Thyroid gland (tissue), 4 donors: ENCODE data around the gene ITPR2. TPM values are rescaled to one million over a fixed set of nuclear protein-coding genes. Genes with fewer than 3 reads are reported as not detected.

Source experiments
- DNase-seq, 2 donors: peaks; one replicate each; pipeline ENCODE4 v3.0.0-alpha.2; 2019
- H3K27ac ChIP-seq, 3 donors: fragments of 200-600 bp; sonication (generic); 1 replicate in 2 of 3; 2 replicates in 1 of 3; pipeline ENCODE4 v1.5.1; 2016 to 2019; ENCODE audit warnings: mild to moderate bottlenecking in 1 of 3, moderate library complexity in 1 of 3
- H3K27me3 ChIP-seq: fragments of 200-600 bp; sonication (generic); one replicate; pipeline ENCODE4 v1.5.1; 2019
- H3K36me3 ChIP-seq, 2 donors: fragments of 200-600 bp; sonication (generic); one replicate each; pipeline ENCODE4 v1.5.1; 2016 to 2019
- H3K4me1 ChIP-seq, 2 donors: fragments of 200-600 bp; sonication (generic); one replicate each; pipeline ENCODE4 v1.5.1; 2017 to 2019
- H3K4me3 ChIP-seq, 3 donors: fragments of 200-600 bp; sonication (generic); replicated peaks in 1 of 3; 1 replicate in 2 of 3; 2 replicates in 1 of 3; pipeline ENCODE4 v1.5.1; 2016; ENCODE audit warnings: mild to moderate bottlenecking in 1 of 3
- H3K9me3 ChIP-seq: fragments of 200-600 bp; sonication (generic); one replicate; pipeline ENCODE4 v1.5.1; 2017
- POLR2A ChIP-seq, 2 donors: fragments of 450-650 bp; IDR thresholded peaks; one replicate each; pipeline ENCODE4 v1.6.1; 2017; ENCODE audit warnings: antibody characterized with exemption in 2 of 2, mild to moderate bottlenecking in 2 of 2, moderate library complexity in 1 of 2
- WGBS, 2 donors: methylation state at CpG; one replicate each; pipeline ENCODE4 v1.1.5; 2017; 5-methylcytosine and 5-hydroxymethylcytosine counted together
- intact Hi-C: fragments of 100-400 bp; cut with DNase I; formaldehyde crosslinking; loops from one replicate; pipeline ENCODE4 v1.15.1; 2023
- total RNA-seq, 4 donors: library from RNA; depleted of rRNA; stranded (reverse); fragments of >200 nt; gene quantifications; one replicate each; pipeline ENCODE4 v1.2.3, GENCODE V29; 2016
- TF ChIP-seq, protein P1 (sequence below), 6 experiments: fragments of 200-600 bp in 3 of 6; fragments of 450-650 bp in 3 of 6; sonication (generic) in 3 of 6; IDR thresholded peaks; one replicate each; pipeline ENCODE4 v1.5.1; 2016 to 2019; ENCODE audit warnings: antibody characterized with exemption in 6 of 6, mild to moderate bottlenecking in 2 of 6, inconsistent platforms in 1 of 6, moderate library complexity in 1 of 6

The ITPR2 gene
- total RNA-seq, 4 donors from 2014 or later: 24.4 to 39.7 (median 33.7) TPM

DNA sequence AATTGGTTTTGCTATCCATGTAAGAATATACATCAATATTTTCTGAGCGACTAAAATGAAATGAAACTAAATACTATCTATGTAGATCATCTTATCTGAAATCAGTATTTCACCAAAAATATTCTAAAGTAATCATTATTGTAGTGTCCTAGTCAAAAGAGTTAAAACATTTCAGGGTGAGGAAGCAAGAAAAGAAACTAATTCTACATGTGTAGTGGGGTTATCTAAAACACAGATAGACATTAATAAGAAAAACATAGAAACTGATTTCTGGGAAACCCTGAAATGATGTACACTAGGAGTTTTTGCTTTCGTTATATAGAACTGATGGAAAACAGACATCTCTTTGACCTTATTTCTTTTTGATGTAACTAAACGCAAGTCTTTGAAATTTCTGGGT lies 379.7 kb downstream of the ITPR2 start:
- 93 to 97% methylated on average over 3 of the region's 3 CpGs for WGBS, 2 donors
- no peak for DNase-seq
- no peaks in the 10 kb centered on the region for H3K4me1 ChIP-seq
- TF ChIP-seq, protein P1, sequence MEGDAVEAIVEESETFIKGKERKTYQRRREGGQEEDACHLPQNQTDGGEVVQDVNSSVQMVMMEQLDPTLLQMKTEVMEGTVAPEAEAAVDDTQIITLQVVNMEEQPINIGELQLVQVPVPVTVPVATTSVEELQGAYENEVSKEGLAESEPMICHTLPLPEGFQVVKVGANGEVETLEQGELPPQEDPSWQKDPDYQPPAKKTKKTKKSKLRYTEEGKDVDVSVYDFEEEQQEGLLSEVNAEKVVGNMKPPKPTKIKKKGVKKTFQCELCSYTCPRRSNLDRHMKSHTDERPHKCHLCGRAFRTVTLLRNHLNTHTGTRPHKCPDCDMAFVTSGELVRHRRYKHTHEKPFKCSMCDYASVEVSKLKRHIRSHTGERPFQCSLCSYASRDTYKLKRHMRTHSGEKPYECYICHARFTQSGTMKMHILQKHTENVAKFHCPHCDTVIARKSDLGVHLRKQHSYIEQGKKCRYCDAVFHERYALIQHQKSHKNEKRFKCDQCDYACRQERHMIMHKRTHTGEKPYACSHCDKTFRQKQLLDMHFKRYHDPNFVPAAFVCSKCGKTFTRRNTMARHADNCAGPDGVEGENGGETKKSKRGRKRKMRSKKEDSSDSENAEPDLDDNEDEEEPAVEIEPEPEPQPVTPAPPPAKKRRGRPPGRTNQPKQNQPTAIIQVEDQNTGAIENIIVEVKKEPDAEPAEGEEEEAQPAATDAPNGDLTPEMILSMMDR (IDR thresholded peaks at IDR 0.05): no peak
- no peak for TF ChIP-seq POLR2A (IDR thresholded peaks at IDR 0.05)
- no peaks in the 10 kb centered on the region for H3K27me3 ChIP-seq
- intact Hi-C loops: no loop called here
- H3K36me3 ChIP-seq: no peaks in the 10 kb centered on the region
- no peak overlapping the region for H3K4me3 ChIP-seq
- H3K9me3 ChIP-seq: no peaks in the 10 kb centered on the region
- H3K27ac ChIP-seq: no peak overlapping the region

DNA sequence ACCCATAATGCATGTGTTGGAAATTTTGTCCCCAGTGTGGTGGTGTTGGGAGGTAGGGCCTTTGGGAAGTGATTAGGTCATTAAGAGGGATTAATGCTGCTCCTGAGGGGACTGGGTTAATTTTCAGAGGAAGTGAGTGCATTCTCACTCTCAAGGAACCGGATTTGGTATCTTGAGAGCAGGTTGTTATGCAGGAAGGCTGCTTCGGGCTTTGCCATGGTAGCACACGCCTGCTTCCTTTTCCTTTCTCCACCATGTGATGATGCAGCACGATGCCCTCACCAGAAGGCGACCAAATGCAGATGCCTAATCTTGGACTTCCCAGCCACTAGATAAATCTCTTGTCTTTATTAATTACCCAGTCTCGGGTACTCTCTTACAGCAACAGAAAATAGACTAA lies 380.5 kb downstream of the ITPR2 start:
- Histone ChIP-seq H3K4me3 (no peak overlapping the region), H3K4me1 (no peaks in the 10 kb centered on the region), H3K27ac (no peak overlapping the region), H3K27me3 (no peaks in the 10 kb centered on the region), H3K36me3 (no peaks in the 10 kb centered on the region), H3K9me3 (no peaks in the 10 kb centered on the region)
- intact Hi-C loops: no loop called here
- no peak for DNase-seq
- WGBS, 2 donors: 70 to 71% methylated on average over 6 of the region's 6 CpGs
- no peak for TF ChIP-seq POLR2A (IDR thresholded peaks at IDR 0.05)
- TF ChIP-seq, protein P1 (IDR thresholded peaks at IDR 0.05): no peak

DNA sequence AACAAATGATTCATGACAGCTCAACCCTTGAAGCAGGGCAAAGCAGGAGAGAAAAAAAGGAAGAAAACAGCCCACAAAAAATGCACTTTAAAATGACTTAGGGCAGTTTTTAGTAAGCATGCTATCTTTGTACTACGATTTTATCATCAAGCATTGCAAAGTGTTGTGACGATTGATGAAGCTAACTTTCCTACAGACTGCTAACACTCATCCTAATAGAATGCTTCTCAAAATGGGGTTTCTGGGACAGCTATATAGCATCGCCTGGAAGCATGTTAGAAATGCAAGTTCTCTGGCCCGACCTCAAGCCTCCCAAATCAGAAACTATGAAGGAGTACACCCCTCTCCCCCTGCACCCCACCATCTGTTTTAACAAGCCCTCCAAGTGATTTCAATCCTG lies 381.2 kb downstream of the ITPR2 start:
- no peak for TF ChIP-seq POLR2A (IDR thresholded peaks at IDR 0.05)
- TF ChIP-seq, protein P1 (IDR thresholded peaks at IDR 0.05): no peak
- WGBS, 2 donors: 79 to 84% methylated on average over 4 of the region's 4 CpGs
- DNase-seq: no peak
- Histone ChIP-seq H3K4me1 (no peaks in the 10 kb centered on the region), H3K27ac (no peak overlapping the region), H3K4me3 (no peak overlapping the region), H3K9me3 (no peaks in the 10 kb centered on the region), H3K27me3 (no peaks in the 10 kb centered on the region), H3K36me3 (no peaks in the 10 kb centered on the region)
- intact Hi-C loops: no loop called here

DNA sequence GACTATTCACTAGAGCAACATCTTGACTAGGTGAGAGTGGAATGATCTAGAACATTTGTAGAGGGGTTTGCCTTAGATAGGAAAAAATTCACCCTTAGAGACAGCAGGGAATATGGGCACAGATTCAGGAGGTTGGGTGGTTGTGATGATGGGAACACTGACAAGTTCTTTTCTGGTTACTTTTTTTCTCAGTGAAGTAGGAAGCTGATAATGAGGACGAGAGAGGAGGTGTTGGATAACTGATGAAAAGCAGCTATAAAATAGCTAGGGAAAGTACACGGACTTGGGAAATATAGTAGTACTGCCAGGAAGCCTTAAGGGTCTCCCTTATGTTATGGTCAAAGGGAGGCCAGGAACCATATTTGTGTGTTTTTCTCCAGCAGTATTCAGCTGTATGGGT lies 387.1 kb downstream of the ITPR2 start:
- Histone ChIP-seq H3K27me3 (no peaks in the 10 kb centered on the region), H3K36me3 (no peaks in the 10 kb centered on the region), H3K9me3 (no peaks in the 10 kb centered on the region), H3K4me3 (no peak overlapping the region), H3K4me1 (no peaks in the 10 kb centered on the region), H3K27ac (no peak overlapping the region)
- 90 to 92% methylated on average over 2 of the region's 2 CpGs for WGBS, 2 donors
- DNase-seq: no peak
- intact Hi-C loops: no loop called here
- TF ChIP-seq POLR2A (IDR thresholded peaks at IDR 0.05): no peak
- TF ChIP-seq, protein P1 (IDR thresholded peaks at IDR 0.05): no peak

DNA sequence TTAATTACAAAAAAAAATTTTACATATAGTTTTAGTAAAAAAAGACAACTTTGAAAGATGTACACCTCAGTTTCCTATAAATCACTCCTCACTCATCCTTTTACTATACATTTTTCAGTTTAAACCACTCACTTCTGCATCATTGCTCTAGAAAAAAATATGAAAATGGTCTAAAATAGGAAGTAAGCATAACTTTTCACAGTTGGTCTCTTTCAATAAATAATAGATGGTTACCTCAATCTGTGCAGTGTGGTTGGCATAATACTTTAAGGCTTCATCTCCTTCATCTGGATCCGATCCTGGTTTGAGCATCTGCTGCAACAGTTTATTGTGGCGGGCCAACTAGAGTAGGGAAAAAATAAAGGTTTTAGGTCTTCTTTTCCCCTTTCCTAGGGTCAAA lies 389.7 kb downstream of the ITPR2 start:
- Histone ChIP-seq H3K4me1 (no peaks in the 10 kb centered on the region), H3K27ac (no peak overlapping the region), H3K9me3 (no peaks in the 10 kb centered on the region), H3K36me3 (no peaks in the 10 kb centered on the region), H3K4me3 (no peak overlapping the region), H3K27me3 (no peaks in the 10 kb centered on the region)
- intact Hi-C loops: no loop called here
- DNase-seq: no peak
- TF ChIP-seq, protein P1 (IDR thresholded peaks at IDR 0.05): no peak
- TF ChIP-seq POLR2A (IDR thresholded peaks at IDR 0.05): no peak
- WGBS, 2 donors: 96 to 97% methylated on average over 2 of the region's 2 CpGs
